GM12892 (cell line): ENCODE data around the gene MYPN.

ENCODE experiments used
- DNase-seq: peaks from one replicate; pipeline ENCODE4 v3.0.0; 2011; ENCODE audit not compliant: insufficient read length
- FAIRE-seq: peaks from 2 replicates; lab custom pipeline; 2011; peaks lifted over from hg19 to GRCh38; lab: Jason Lieb, UNC
- POLR2A ChIP-seq: IDR thresholded peaks from 2 replicates; pipeline ENCODE4 v1.6.1; 2011; ENCODE audit warnings: low read depth, low read length, control low read depth
- POLR2AphosphoS5 ChIP-seq: IDR thresholded peaks from 2 replicates; pipeline ENCODE4 v1.6.1; 2011; ENCODE audit warnings: low read depth, low read length, control low read depth
- TAF1 ChIP-seq: IDR thresholded peaks from 2 replicates; pipeline ENCODE4 v1.6.1; 2011; ENCODE audit warnings: low read depth, mild to moderate bottlenecking, control low read depth, low read length, borderline replicate concordance

The MYPN gene

GRCh38 chr10:68158031-68158430, 48.7 kb downstream of the MYPN start:
- DNase-seq (no peak), FAIRE-seq (no peak)
- TF ChIP-seq TAF1: no peak
- no peak for TF ChIP-seq POLR2A
- no peak for TF ChIP-seq POLR2AphosphoS5

DNA sequence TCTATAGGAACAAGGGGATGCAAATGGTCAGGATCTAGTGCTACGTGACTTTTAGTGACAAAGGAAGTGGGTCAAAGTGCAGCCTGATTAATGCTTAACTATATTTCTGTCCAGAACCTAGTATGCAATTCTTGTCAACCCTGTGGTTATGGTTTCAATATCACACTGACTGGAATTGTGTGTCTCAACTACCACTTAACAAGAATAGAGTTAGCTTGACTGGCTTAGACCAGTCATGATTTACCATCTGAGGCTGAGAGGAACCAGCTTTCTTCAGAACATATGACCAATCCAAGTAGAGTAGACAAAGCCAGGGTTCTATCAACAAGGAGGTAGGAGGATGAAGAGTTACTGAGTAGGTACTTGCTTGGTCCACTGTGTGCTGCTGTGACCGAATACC, 54.4 kb downstream of the MYPN start:
- FAIRE-seq (no peak), DNase-seq (no peak)
- TF ChIP-seq POLR2AphosphoS5: no peak
- TF ChIP-seq POLR2A: no peak
- TF ChIP-seq TAF1: no peak

DNA sequence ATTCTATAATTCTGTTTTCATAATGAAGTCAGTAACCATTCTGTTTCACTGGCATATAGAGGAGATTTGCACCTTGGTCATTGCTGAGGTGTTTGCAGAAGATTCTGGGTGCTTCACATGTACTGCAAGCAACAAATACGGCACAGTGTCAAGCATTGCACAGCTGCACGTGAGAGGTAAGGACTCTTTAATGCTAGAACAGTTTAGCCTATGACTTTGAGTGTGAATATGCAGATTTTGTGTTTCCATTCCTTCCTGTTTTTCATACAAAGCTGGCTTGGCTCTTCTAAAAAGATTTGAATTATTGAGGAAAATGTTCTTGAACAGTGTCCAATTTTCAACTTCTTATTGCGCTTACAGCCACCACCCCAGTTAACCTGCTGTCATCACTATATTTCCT, 56.4 kb downstream of the MYPN start:
- TF ChIP-seq POLR2AphosphoS5: no peak
- no peak for FAIRE-seq
- no peak for DNase-seq

GRCh38 chr10:68166871-68167585, 57.7 kb downstream of the MYPN start:
- no peak for DNase-seq
- TF ChIP-seq TAF1 (no peak), POLR2A (no peak), POLR2AphosphoS5 (no peak)
- no peak for FAIRE-seq

GRCh38 chr10:68167586-68168189, 58.4 kb downstream of the MYPN start:
- FAIRE-seq (no peak), DNase-seq (no peak)
- no peak for TF ChIP-seq TAF1

DNA sequence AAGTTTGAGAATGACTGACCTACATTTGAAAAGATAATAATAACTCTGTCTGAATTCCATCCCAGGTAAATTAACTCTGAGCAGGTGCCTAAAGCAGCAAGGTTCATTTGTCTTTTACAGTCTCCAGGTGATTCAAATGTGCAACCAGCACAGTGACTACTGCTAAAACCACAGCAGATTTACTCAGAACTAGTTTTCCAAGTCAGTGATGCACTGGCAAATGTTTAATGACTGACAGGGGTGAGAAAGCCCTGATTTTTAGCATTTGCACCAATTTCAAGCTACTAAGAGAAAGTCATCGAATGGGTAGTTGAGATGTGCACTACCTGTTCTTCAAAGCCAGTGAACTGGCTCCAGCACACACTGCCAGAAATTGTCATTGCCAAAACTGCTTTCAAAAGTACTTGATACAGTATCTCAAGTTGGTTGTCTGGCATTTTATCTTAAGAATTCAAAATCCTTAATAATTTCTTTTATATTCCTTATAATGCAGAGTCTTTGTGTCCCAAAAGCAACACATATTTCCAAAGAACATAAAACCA, 62.3 kb downstream of the MYPN start:
- DNase-seq (no peak), FAIRE-seq (no peak)
- TF ChIP-seq POLR2AphosphoS5 (no peak), TAF1 (no peak), POLR2A (no peak)

- TF ChIP-seq POLR2A (no peak), POLR2AphosphoS5 (no peak), TAF1 (no peak)
- FAIRE-seq: no peak
- no peak for DNase-seq
Measured at GRCh38 chr10:68172324-68172723, 63.0 kb downstream of the MYPN start.

DNA sequence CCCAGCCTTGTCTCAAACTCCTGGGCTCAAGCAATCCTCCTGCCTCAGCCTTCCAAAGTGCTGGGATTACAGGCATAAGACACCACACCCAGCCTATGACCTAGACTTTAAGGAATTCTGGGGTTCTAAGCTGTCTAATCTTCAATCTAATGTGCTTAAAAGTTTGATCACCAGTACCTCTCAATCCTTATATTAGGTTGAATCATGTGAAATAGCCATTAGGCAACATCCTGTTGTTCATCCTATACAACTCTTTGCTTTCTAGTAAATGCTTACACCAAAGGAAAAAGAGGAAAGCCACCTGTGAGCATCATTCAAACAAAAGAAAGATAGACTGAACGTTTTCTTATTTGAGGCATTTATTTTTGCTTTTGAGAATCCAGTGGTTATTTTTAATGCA, 66.7 kb downstream of the MYPN start:
- no peak for DNase-seq
- no peak for TF ChIP-seq POLR2A
- no peak for TF ChIP-seq POLR2AphosphoS5
- no peak for TF ChIP-seq TAF1
- FAIRE-seq: no peak

- TF ChIP-seq POLR2AphosphoS5 (no peak), POLR2A (no peak), TAF1 (no peak)
- no peak for FAIRE-seq
Measured at GRCh38 chr10:68176797-68177196, 67.5 kb downstream of the MYPN start.

GRCh38 chr10:68178592-68178991, 69.3 kb downstream of the MYPN start:
- DNase-seq (no peak), FAIRE-seq (no peak)
- TF ChIP-seq TAF1 (no peak), POLR2AphosphoS5 (no peak), POLR2A (no peak)

More at GRCh38 chr10:68176797-68177196, 67.5 kb downstream of the MYPN start:
- DNase-seq: no peak

GRCh38 chr10:68179016-68179415, 69.7 kb downstream of the MYPN start:
- DNase-seq: no peak
- FAIRE-seq: no peak
- TF ChIP-seq TAF1: no peak
- TF ChIP-seq POLR2A: no peak
- TF ChIP-seq POLR2AphosphoS5: no peak

GRCh38 chr10:68180490-68180889, 71.2 kb downstream of the MYPN start:
- TF ChIP-seq POLR2AphosphoS5: no peak
- DNase-seq (no peak), FAIRE-seq (no peak)

DNA sequence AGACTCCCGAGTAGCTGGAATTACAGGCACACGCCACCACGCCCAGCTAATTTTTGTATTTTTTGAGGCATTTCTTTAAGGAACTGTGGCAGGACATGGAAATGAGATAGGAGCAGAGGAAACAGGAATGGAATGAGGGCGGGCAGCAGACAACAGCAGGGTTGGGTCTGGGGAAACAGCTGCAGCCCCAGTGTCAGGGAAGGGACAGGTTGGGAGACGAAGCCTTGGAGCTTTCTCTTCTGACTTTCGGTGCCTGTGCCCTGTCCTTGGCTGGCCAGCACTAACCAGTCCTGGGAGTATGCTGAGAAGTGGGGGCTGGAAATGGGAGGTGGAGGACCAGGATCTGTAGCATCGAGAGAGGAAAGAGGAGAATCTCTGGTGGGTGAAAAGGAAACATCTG, 75.3 kb downstream of the MYPN start:
- DNase-seq (no peak), FAIRE-seq (no peak)
- TF ChIP-seq TAF1 (no peak), POLR2A (no peak)

DNA sequence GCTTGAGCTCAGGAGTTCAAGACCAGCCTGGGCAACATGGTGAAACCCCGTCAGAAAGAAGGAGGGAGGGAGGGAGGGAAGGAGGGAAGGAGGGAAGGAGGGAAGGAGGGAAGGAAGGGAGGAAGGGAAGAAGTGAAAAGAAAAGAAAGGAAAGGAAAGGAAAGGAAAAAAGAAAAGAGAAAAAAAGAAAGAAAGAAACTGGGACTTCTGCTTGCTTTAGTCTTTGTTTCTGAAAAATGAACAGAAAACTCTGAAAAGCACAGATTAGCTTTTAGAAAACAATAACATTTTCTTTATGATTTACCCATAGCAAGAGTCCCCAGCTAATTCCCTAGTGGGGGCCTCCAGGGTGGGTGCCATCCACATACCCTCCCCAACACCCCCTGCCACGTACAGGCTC, 75.8 kb downstream of the MYPN start:
- DNase-seq: no peak
- no peak for FAIRE-seq
- no peak for TF ChIP-seq POLR2A
